Adipocyte (in vitro differentiated cells): Measurements from ENCODE around the gene ALS2CL.

Experiments used
- DNase-seq: peaks from one replicate; pipeline ENCODE4 v3.0.0-alpha.2; 2015; ENCODE audit warnings: low read depth
- H3K27me3 ChIP-seq: replicated peaks from 2 replicates; pipeline ENCODE4 v1.7.0; 2013; ENCODE audit warnings: mild to moderate bottlenecking, low read length, moderate library complexity; ENCODE audit not compliant: control insufficient read depth, insufficient read depth
- H3K36me3 ChIP-seq: 2 replicates; pipeline ENCODE4 v1.7.0; 2013; ENCODE audit warnings: low read length, mild to moderate bottlenecking, moderate library complexity; ENCODE audit not compliant: control insufficient read depth, insufficient read depth, severe bottlenecking
- H3K4me1 ChIP-seq: 2 replicates; pipeline ENCODE4 v1.7.0; 2013; ENCODE audit warnings: mild to moderate bottlenecking, low read length, moderate library complexity; ENCODE audit not compliant: control insufficient read depth, insufficient read depth
- H3K4me3 ChIP-seq: 2 replicates; pipeline ENCODE4 v1.7.0; 2013; ENCODE audit warnings: mild to moderate bottlenecking, low read length, moderate library complexity
- H3K9ac ChIP-seq: 2 replicates; pipeline ENCODE4 v1.7.0; 2013; ENCODE audit warnings: mild to moderate bottlenecking, low read length, moderate library complexity
- H3K9me3 ChIP-seq: 2 replicates; pipeline ENCODE4 v1.7.0; 2013; ENCODE audit warnings: mild to moderate bottlenecking, low read length, moderate library complexity; ENCODE audit not compliant: control insufficient read depth

Gene ALS2CL

DNA sequence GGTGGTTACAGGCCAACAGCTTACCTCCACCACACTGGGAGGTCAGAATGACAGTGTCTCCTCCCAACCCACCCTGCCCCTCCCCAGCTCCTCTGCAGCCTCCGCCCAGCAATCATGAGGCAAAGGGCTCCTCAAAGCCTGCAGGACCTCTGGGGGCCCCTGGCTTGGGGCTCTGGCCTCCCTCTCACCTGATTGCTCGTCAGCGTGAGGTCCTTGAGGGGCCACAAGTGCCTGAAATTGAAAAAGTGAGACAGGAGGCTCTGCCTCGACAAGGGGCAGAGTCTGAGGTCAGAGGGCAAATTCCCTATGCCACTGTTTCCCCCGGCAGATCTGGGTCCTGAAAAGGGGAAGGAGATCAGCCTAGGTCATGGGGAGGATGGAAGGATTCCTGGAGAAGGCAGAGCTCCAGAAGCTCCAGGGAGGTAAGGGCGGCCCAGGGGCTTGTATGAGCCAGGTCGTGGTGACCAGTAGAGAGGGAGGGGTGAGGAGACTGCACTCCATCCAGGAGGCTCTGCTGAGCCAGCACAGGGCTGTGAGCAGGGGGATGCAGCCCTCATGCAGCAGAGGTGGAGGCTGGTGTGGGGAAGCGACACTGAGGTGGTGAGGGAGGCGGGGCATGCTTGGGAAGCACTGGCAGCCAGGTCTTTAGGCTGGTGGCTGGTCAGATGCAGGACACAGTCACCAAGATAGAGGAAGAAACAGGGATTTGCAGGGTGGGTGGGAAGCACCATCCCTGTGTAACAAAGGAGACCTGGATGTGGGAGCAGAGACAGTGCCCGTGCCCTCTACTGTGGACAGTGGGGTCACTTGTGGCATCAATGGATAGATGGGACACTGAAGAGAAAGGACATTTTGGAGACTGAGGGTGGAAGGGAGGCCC is 20.1 kb downstream of the ALS2CL start:
- Histone ChIP-seq H3K36me3 (no peaks in the 10 kb centered on the region), H3K27me3 (peaks cover 13% of the 10 kb centered on the region), H3K4me3 (no peak overlapping the region), H3K4me1 (peaks cover 18% of the 10 kb centered on the region), H3K9me3 (no peaks in the 10 kb centered on the region), H3K9ac (no peak overlapping the region)
- DNase-seq = no peak

DNA sequence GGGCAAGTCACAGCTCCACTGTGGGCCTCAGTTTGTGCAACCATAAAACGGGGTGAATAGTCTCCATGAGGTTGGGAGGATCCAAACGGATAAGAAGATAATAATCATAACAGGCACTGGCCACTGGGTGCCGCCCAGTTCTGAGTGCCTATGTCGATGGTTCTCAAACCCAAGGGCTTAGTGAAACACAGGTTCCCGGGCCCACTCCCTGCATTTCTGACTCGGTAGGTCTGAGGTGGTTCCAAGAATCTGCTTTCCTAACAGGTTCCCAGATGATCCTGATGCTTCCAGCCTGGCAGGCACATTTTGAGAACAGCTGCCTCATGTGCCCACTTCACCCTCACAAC is 21.2 kb downstream of the ALS2CL start:
- Histone ChIP-seq H3K9ac (no peak overlapping the region), H3K27me3 (peaks cover 13% of the 10 kb centered on the region), H3K36me3 (no peaks in the 10 kb centered on the region), H3K4me1 (peaks cover 12% of the 10 kb centered on the region), H3K9me3 (no peaks in the 10 kb centered on the region), H3K4me3 (no peak overlapping the region)
- no peak for DNase-seq

DNA sequence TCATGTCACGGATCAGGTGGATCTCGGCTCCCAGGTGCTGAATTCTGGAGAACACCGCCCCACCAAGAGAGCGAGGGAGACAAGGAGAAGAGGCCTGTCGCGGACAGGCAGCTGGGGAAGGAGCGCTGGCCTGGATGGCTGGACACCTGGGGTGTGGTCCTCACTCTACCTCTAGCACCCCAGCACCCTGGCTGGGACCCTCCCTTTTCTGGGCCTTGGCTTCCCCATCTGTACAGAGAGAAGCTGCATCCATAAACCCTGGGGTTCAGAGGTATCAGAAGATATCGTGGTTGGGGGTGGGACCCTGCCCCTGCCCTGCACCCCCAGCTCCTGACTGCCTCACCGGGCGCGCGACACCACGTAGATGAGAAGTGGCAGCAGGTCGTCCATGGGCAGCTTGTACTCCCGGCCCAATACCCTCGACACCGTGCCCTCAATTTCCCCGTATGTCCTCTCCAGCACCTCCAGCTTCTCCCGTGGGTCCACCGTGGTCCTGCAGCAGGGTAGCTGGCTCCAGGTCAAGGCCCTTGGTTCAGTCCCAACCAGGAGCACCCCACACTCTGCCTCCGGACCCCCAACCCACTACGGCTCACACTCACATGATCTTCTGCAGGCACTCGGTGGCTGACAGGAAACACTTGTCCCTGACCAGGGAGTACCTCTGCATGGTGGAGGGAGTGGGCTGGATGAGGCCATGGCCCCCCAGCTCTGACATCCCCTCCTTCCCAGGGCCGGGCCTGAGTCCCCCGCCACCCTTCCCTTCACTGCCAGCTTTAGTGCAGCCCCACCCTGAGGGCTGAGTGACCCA is 21.7 kb downstream of the ALS2CL start:
- peaks cover 13% of the 10 kb centered on the region for H3K27me3 ChIP-seq
- peaks cover 7% of the 10 kb centered on the region for H3K4me1 ChIP-seq
- H3K9ac ChIP-seq = no peak overlapping the region
- no peak overlapping the region for H3K4me3 ChIP-seq
- H3K36me3 ChIP-seq = no peaks in the 10 kb centered on the region
- H3K9me3 ChIP-seq = no peaks in the 10 kb centered on the region
- no peak for DNase-seq

DNA sequence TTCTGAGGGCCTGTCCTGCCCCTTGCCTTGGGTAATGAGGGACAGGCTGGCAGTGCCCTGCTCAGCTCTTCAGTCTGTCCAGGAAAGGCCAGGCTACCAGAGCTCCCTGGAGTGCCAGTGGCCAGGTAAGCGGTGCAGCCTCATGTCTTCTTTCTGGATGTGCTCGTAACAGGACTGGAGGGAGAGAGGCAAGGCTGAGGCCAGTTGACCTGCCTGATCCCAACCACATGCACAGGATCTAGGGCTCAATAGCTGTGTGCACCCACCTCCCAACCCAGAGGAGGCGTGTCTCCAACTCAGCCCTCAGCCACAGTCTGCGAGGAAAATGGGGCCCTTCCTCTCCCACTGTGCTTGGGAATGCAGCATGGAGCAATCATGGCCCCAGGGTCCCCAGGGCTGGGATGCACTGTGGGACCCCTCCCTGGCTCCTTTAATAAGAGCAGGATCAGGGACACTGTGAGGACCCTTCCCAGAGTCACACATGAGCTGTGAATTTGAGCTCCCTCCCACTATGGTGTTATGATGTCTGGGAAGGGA is 22.5 kb downstream of the ALS2CL start:
- Histone ChIP-seq H3K27me3 (peaks cover 13% of the 10 kb centered on the region), H3K36me3 (no peaks in the 10 kb centered on the region), H3K9me3 (no peaks in the 10 kb centered on the region), H3K4me1 (peaks cover 3% of the 10 kb centered on the region), H3K4me3 (no peak overlapping the region), H3K9ac (no peak overlapping the region)
- no peak for DNase-seq

GRCh38 chr3:46670000-46670890 is 23.2 kb downstream of the ALS2CL start:
- Histone ChIP-seq H3K4me3 (no peak overlapping the region), H3K9me3 (no peaks in the 10 kb centered on the region), H3K4me1 (no peaks in the 10 kb centered on the region), H3K36me3 (no peaks in the 10 kb centered on the region), H3K27me3 (peaks cover 13% of the 10 kb centered on the region), H3K9ac (no peak overlapping the region)
- DNase-seq = no peak

GRCh38 chr3:46669191-46669999 is 24.1 kb downstream of the ALS2CL start:
- no peaks in the 10 kb centered on the region for H3K36me3 ChIP-seq
- no peak for DNase-seq
- H3K4me1 ChIP-seq = no peaks in the 10 kb centered on the region
- peaks cover 14% of the 10 kb centered on the region for H3K27me3 ChIP-seq
- H3K9ac ChIP-seq = no peak overlapping the region
- H3K4me3 ChIP-seq = no peak overlapping the region
- H3K9me3 ChIP-seq = no peaks in the 10 kb centered on the region

GRCh38 chr3:46668591-46668990 is 24.9 kb downstream of the ALS2CL start:
- Histone ChIP-seq H3K27me3 (peaks cover 17% of the 10 kb centered on the region), H3K36me3 (no peaks in the 10 kb centered on the region), H3K9ac (no peak overlapping the region), H3K9me3 (no peaks in the 10 kb centered on the region), H3K4me3 (no peak overlapping the region), H3K4me1 (peaks cover 6% of the 10 kb centered on the region)
- DNase-seq = no peak

DNA sequence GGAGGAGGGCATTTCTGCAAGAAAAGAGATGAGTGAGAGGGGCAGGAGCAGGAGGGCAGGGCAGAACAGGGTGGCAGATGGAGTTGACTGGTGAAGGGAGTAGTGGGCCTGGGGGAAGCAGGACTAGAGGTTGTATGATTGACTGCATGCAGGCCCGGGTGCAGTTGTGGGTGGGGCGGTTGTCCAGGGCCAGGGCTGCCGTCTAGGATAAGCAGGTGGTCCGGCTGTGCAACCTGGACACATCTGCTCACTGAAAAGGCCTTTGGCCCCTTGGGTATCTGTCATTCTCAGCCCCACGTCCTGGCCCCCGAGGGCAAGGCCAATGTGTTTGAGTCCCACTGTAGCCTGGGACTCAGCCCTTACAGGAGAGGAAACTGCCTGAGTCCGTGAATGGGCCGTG is 25.4 kb downstream of the ALS2CL start:
- Histone ChIP-seq H3K9me3 (no peaks in the 10 kb centered on the region), H3K27me3 (peaks cover 17% of the 10 kb centered on the region), H3K4me1 (peaks cover 11% of the 10 kb centered on the region), H3K36me3 (no peaks in the 10 kb centered on the region), H3K9ac (no peak overlapping the region), H3K4me3 (no peak overlapping the region)
- DNase-seq = no peak

DNA sequence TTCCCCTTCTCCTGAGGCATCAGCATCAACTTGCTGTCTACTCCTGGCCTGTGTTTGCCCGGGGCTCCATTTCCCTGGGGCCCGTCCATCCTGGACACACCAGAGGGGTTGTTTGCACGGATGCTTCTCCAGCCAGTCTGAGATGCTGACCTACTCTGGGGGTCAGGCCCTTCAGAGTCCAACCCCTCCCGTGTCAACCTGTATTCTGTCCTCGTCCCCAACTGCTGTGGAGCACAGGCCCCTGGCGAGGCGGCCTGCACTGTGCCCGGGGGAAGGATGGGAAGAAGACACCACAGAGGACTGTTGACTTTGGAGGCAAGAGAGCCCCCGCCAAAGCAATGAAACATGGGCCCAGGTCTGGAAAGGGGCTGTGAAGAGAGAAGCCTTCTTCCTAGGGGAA is 25.8 kb downstream of the ALS2CL start:
- H3K9me3 ChIP-seq = no peaks in the 10 kb centered on the region
- DNase-seq = no peak
- H3K4me3 ChIP-seq = no peak overlapping the region
- no peak overlapping the region for H3K9ac ChIP-seq
- peaks cover 16% of the 10 kb centered on the region for H3K4me1 ChIP-seq
- no peaks in the 10 kb centered on the region for H3K36me3 ChIP-seq
- H3K27me3 ChIP-seq = peaks cover 17% of the 10 kb centered on the region

GRCh38 chr3:46667061-46667621 is 26.3 kb downstream of the ALS2CL start:
- Histone ChIP-seq H3K4me3 (no peak overlapping the region), H3K4me1 (peaks cover 18% of the 10 kb centered on the region), H3K27me3 (peaks cover 15% of the 10 kb centered on the region), H3K9me3 (no peaks in the 10 kb centered on the region), H3K9ac (no peak overlapping the region), H3K36me3 (no peaks in the 10 kb centered on the region)
- no peak for DNase-seq
